ENCODE measurements around the gene CNNM2. TPM values are rescaled to one million over a fixed set of nuclear protein-coding genes. Genes with fewer than 3 reads are reported as not detected.

CNNM2 gene
- polyA plus RNA-seq, 1 of the 3 experiments (the other 2 are of a cell fraction), result 4.0 TPM

DNA sequence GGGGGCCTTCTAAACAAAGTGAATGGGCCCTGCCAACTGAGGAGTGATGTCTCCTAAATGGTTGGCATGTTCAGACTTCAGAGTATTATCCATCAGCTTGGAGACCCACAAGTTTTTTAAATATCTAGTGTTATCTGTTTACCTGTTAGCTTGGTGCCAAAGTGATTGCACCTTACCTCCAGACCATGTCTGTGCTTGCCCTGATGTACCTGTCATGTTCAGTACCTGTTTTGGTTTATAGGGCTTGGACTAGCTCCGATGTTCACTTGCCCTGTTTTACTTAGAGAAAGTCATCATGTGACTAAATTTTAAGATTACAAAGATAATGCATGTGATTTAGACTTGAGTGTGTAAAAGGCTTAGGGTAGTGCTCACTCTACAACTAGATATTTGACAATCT, 67.7 kb downstream of the CNNM2 start:
- Histone ChIP-seq H3K36me3 (replicated peaks in 1 of 2; ENCODE audit: control insufficient read depth in 1 of 2, insufficient read depth in 2 of 2, low read length in 1 of 2) (no peaks in the 10 kb centered on the region), H4K20me1 (ENCODE audit: insufficient read depth) (no peaks in the 10 kb centered on the region), H3K4me2 (no peak overlapping the region), H3K27me3 (ENCODE audit: insufficient read depth) (no peaks in the 10 kb centered on the region), H3K4me1 (ENCODE audit: control insufficient read depth in 1 of 2, insufficient read depth in 2 of 2, low read depth in 1 of 2, low read length in 1 of 2) (no peaks in the 10 kb centered on the region), H2AFZ (ENCODE audit: low read depth) (no peak overlapping the region), H3F3A (replicated peaks; ENCODE audit: insufficient read depth) (peaks cover 8% of the 10 kb centered on the region), H3K9ac (no peak overlapping the region), H3K27ac (ENCODE audit: low read depth in 2 of 2, low read length in 1 of 2) (no peak overlapping the region), H3K9me2 (no peaks in the 10 kb centered on the region), H3K79me2 (ENCODE audit: insufficient read depth) (no peaks in the 10 kb centered on the region), H3K9me3 (no peaks in the 10 kb centered on the region), H3K4me3 (ENCODE audit: low read depth in 2 of 2, low read length in 1 of 2) (no peak overlapping the region)
- TF ChIP-seq, protein P1, sequence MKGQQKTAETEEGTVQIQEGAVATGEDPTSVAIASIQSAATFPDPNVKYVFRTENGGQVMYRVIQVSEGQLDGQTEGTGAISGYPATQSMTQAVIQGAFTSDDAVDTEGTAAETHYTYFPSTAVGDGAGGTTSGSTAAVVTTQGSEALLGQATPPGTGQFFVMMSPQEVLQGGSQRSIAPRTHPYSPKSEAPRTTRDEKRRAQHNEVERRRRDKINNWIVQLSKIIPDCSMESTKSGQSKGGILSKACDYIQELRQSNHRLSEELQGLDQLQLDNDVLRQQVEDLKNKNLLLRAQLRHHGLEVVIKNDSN (IDR thresholded peaks at IDR 0.05; ENCODE audit: borderline replicate concordance, low read depth), result no peak
- TF ChIP-seq TEAD4 (IDR thresholded peaks at IDR 0.05; ENCODE audit: borderline replicate concordance, insufficient read depth) (no peak), EP300 (IDR thresholded peaks at IDR 0.05; ENCODE audit: borderline replicate concordance in 1 of 2, low read depth in 1 of 2, low read length in 1 of 2) (no peak), SMC3 (IDR thresholded peaks at IDR 0.05; ENCODE audit: low read depth, low read length) (no peak), RAD21 (IDR thresholded peaks at IDR 0.05; ENCODE audit: low read length) (no peak), FOXM1 (IDR thresholded peaks at IDR 0.05; ENCODE audit: low read depth) (no peak), FOSL2 (IDR thresholded peaks at IDR 0.05; ENCODE audit: borderline replicate concordance, low read depth) (no peak), NFIC (IDR thresholded peaks at IDR 0.05; ENCODE audit: borderline replicate concordance) (no peak), YY1 (IDR thresholded peaks at IDR 0.05; ENCODE audit: low read depth) (no peak)
- WGBS (ENCODE audit: low lambda C conversion rate), result 82% methylated on average over 1 of the region's 1 CpG
- DNase-seq, result no peak
- CTCF ChIA-PET, result interaction anchor here (1.6 kb wide), 1 partner anchor 10 kb away, joined by 3 read pairs; no protein-coding TSS in a partner anchor
- POLR2A ChIA-PET, result no interaction called here

DNA sequence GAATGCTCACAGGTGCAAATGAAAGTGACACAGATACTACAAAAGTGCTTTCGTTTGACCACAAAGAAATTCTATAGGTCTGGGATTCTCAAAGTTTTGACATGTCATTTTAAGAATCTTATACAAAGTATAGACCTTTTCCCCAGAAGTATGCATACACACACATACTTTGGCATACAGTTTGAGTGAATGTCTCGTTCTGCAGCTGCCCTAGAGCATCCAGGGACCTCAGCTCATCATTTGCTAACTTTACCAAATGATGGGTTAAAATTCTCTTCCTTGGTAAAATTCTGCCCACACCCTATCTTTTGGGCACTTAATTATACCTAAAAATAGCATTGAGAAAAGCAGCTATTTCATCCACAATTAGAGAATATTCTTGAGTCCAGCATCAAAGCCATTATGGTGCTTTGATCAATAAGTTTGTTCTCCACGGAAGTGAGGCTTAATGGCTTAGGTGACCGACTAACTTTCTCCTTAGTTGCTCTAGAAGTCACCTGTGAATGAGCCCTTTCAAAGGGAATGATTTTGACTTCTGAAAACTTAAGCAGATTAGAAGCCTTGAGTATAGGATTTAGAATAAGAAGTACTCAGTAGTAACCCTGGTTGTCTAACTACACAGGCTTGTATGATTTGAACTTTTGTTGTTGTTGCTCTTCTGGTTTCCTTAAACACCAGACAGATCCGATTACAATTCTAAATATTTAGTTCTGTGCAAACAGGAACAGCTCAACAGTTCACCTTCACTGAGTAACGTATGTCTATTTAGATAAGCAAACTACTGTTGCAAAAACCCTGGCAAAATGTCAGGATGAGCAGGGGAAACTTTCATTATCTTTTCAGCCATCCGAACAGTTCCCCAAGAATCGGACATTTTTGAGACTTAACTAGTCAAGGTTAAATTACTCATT, 70.6 kb downstream of the CNNM2 start:
- Histone ChIP-seq H3K9ac (no peak overlapping the region), H3K4me2 (peak overlapping the region; percentile 45; the same call in 1 of the 2 replicates), H3K4me3 (ENCODE audit: low read depth in 2 of 2, low read length in 1 of 2) (no peak overlapping the region), H3K27me3 (ENCODE audit: insufficient read depth) (no peaks in the 10 kb centered on the region), H3F3A (replicated peaks; ENCODE audit: insufficient read depth) (peaks cover 8% of the 10 kb centered on the region), H4K20me1 (ENCODE audit: insufficient read depth) (no peaks in the 10 kb centered on the region), H3K9me2 (no peaks in the 10 kb centered on the region), H3K36me3 (replicated peaks in 1 of 2; ENCODE audit: control insufficient read depth in 1 of 2, insufficient read depth in 2 of 2, low read length in 1 of 2) (no peaks in the 10 kb centered on the region), H3K79me2 (ENCODE audit: insufficient read depth) (no peaks in the 10 kb centered on the region), H3K27ac (ENCODE audit: low read depth in 2 of 2, low read length in 1 of 2) (no peak overlapping the region; a peak in 1 of 4 replicates), H2AFZ (ENCODE audit: low read depth) (0 out of 2 replicates have a peak overlapping the region, but pooled peaks have one; percentile 23), H3K9me3 (no peaks in the 10 kb centered on the region), H3K4me1 (ENCODE audit: control insufficient read depth in 1 of 2, insufficient read depth in 2 of 2, low read depth in 1 of 2, low read length in 1 of 2) (no peaks in the 10 kb centered on the region)
- TF ChIP-seq, protein P2, sequence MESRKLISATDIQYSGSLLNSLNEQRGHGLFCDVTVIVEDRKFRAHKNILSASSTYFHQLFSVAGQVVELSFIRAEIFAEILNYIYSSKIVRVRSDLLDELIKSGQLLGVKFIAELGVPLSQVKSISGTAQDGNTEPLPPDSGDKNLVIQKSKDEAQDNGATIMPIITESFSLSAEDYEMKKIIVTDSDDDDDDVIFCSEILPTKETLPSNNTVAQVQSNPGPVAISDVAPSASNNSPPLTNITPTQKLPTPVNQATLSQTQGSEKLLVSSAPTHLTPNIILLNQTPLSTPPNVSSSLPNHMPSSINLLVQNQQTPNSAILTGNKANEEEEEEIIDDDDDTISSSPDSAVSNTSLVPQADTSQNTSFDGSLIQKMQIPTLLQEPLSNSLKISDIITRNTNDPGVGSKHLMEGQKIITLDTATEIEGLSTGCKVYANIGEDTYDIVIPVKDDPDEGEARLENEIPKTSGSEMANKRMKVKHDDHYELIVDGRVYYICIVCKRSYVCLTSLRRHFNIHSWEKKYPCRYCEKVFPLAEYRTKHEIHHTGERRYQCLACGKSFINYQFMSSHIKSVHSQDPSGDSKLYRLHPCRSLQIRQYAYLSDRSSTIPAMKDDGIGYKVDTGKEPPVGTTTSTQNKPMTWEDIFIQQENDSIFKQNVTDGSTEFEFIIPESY (IDR thresholded peaks at IDR 0.05; ENCODE audit: borderline replicate concordance, low read depth), result no peak
- TF ChIP-seq POLR2AphosphoS5 (IDR thresholded peaks at IDR 0.05; ENCODE audit: low read depth, low read length) (no peak), NRF1 (IDR thresholded peaks at IDR 0.05; ENCODE audit: low read depth, low read length) (no peak), GABPA (IDR thresholded peaks at IDR 0.05; ENCODE audit: low read depth) (no peak), GATA2 (CRISPR knock-in tag; IDR thresholded peaks at IDR 0.05) (no peak), EZH2phosphoT487 (IDR thresholded peaks at IDR 0.05; ENCODE audit: borderline replicate concordance, low read depth) (no peak), FOSL2 (IDR thresholded peaks at IDR 0.05; ENCODE audit: borderline replicate concordance, low read depth) (no peak), ELF1 (IDR thresholded peaks at IDR 0.05) (no peak), JUND (IDR thresholded peaks at IDR 0.05) (no peak), CHD2 (IDR thresholded peaks at IDR 0.05; ENCODE audit: low read length, partially characterized antibody) (no peak)
- no peak for DNase-seq
- ChIA-PET CTCF (no interaction called here), POLR2A (no interaction called here)
- WGBS (ENCODE audit: low lambda C conversion rate), result 67% methylated on average over 8 of the region's 8 CpGs

All from SK-N-SH (cell line).